ENCODE measurements around the gene JDP2. TPM values are rescaled to one million over a fixed set of nuclear protein-coding genes. Genes with fewer than 3 reads are reported as not detected.

The JDP2 gene
- total RNA-seq, 1 experiment from 2014 or later = 5.9 TPM

DNA sequence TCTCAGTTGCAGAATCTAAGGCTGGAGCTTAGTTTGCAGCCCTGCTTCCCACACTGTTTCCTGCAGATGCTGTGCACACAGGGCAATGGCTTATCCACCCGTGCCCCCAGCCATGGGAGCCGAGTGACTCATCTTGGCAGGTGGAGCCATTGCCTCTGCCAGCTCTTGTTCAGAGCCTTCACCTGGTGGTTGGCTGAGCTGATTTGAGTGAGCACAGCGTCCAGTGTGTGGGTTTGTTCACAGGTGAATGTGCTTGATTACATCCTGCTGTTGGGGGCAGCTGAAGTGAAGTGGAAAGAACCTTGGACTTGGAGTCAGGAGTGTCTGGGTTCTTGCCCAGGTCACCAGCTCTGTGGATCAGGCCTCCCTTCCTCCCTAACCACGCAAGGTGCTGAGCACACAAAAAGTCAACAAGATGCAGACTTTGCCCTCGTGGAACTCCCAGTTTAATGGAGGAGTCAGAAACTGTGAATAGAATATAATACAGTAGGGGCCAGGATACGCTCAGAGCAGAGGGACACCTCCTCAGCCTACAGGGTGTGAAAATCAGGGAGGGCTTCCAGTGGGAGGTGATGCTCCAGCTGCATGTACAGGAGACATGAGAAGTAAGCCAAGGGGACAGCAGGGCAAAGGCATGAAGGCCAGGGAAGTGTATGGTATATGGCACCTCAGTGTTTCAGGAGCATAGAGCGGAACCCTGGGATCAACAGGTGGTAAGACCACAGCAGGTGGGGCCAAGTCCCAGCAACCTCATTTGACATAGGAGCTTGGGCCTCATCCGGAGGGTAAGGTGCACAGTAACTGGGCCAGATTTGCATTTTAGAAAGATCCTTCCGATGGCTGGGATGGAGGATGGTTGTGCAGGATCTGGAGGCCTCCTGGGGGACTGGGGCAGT is 22.8 kb downstream of the JDP2 start:
- ChIA-PET CTCF (no interaction called here), POLR2A (ENCODE audit: low non-redundant PET) (no interaction called here)
- intact Hi-C loops (cut with micrococcal nuclease; ENCODE audit: unreplicated experiment) = no loop called here
- no peaks in the 10 kb centered on the region for H3K27me3 ChIP-seq (replicated peaks; ENCODE audit: insufficient read depth, low read depth, low read length, poor library complexity)
- BruUV-seq (replicated peaks) = no TSS peak
- H3K4me1 ChIP-seq (ENCODE audit: insufficient read depth, low read length, poor library complexity, severe bottlenecking) = peaks cover 8% of the 10 kb centered on the region
- no peak overlapping the region for H3K4me3 ChIP-seq (ENCODE audit: low read depth, low read length, poor library complexity, severe bottlenecking)
- H3K36me3 ChIP-seq (ENCODE audit: insufficient read depth, low read length, poor library complexity, severe bottlenecking) = no peaks in the 10 kb centered on the region
- DNase-seq (ENCODE audit: low spot score) = no peak
- no peak for TF ChIP-seq EZH2 (IDR thresholded peaks at IDR 0.05; ENCODE audit: borderline replicate concordance, low read depth, low read length, poor library complexity, severe bottlenecking)
- TF ChIP-seq, protein P1, sequence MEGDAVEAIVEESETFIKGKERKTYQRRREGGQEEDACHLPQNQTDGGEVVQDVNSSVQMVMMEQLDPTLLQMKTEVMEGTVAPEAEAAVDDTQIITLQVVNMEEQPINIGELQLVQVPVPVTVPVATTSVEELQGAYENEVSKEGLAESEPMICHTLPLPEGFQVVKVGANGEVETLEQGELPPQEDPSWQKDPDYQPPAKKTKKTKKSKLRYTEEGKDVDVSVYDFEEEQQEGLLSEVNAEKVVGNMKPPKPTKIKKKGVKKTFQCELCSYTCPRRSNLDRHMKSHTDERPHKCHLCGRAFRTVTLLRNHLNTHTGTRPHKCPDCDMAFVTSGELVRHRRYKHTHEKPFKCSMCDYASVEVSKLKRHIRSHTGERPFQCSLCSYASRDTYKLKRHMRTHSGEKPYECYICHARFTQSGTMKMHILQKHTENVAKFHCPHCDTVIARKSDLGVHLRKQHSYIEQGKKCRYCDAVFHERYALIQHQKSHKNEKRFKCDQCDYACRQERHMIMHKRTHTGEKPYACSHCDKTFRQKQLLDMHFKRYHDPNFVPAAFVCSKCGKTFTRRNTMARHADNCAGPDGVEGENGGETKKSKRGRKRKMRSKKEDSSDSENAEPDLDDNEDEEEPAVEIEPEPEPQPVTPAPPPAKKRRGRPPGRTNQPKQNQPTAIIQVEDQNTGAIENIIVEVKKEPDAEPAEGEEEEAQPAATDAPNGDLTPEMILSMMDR (conservative IDR thresholded peaks at IDR 0.05; ENCODE audit: low read depth, low read length) = no peak
- H3K9me3 ChIP-seq (ENCODE audit: low read depth, low read length, poor library complexity, severe bottlenecking) = no peaks in the 10 kb centered on the region
- H3K27ac ChIP-seq (ENCODE audit: low read depth, low read length, poor library complexity, severe bottlenecking) = no peak overlapping the region

DNA sequence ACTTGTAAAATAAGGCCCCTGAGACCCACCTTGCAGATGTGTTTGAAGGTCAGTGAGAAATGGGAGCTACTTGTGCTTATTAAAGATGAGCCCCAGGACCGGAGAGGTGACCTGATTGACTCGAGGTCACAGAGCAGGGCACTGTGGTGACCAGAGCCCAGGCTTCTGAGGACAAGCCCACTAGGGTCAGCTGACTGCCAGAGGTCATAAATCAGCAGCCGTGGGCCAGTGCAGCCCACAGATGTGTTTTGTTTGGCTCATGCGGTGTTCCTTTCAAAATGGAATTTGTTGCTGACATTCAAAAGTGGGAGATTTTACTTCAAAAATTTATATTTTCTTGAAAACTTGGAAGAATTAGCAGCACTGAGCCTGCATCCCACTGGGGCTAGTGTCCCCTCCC is 24.5 kb downstream of the JDP2 start:
- ChIA-PET CTCF (no interaction called here), POLR2A (ENCODE audit: low non-redundant PET) (interaction anchor here (0.6 kb wide), 1 partner anchor 167 kb away, joined by 4 read pairs; no protein-coding TSS in a partner anchor)
- no TSS peak for BruUV-seq (replicated peaks)
- H3K4me1 ChIP-seq (ENCODE audit: insufficient read depth, low read length, poor library complexity, severe bottlenecking) = peaks cover 8% of the 10 kb centered on the region
- no peaks in the 10 kb centered on the region for H3K36me3 ChIP-seq (ENCODE audit: insufficient read depth, low read length, poor library complexity, severe bottlenecking)
- DNase-seq (ENCODE audit: low spot score) = no peak
- intact Hi-C loops (cut with micrococcal nuclease; ENCODE audit: unreplicated experiment) = no loop called here
- H3K27ac ChIP-seq (ENCODE audit: low read depth, low read length, poor library complexity, severe bottlenecking) = peak overlapping the region; percentile 45
- H3K4me3 ChIP-seq (ENCODE audit: low read depth, low read length, poor library complexity, severe bottlenecking) = no peak overlapping the region
- no peak for TF ChIP-seq EZH2 (IDR thresholded peaks at IDR 0.05; ENCODE audit: borderline replicate concordance, low read depth, low read length, poor library complexity, severe bottlenecking)
- TF ChIP-seq, protein P1 (conservative IDR thresholded peaks at IDR 0.05; ENCODE audit: low read depth, low read length) = no peak
- H3K9me3 ChIP-seq (ENCODE audit: low read depth, low read length, poor library complexity, severe bottlenecking) = no peaks in the 10 kb centered on the region
- no peaks in the 10 kb centered on the region for H3K27me3 ChIP-seq (replicated peaks; ENCODE audit: insufficient read depth, low read depth, low read length, poor library complexity)

DNA sequence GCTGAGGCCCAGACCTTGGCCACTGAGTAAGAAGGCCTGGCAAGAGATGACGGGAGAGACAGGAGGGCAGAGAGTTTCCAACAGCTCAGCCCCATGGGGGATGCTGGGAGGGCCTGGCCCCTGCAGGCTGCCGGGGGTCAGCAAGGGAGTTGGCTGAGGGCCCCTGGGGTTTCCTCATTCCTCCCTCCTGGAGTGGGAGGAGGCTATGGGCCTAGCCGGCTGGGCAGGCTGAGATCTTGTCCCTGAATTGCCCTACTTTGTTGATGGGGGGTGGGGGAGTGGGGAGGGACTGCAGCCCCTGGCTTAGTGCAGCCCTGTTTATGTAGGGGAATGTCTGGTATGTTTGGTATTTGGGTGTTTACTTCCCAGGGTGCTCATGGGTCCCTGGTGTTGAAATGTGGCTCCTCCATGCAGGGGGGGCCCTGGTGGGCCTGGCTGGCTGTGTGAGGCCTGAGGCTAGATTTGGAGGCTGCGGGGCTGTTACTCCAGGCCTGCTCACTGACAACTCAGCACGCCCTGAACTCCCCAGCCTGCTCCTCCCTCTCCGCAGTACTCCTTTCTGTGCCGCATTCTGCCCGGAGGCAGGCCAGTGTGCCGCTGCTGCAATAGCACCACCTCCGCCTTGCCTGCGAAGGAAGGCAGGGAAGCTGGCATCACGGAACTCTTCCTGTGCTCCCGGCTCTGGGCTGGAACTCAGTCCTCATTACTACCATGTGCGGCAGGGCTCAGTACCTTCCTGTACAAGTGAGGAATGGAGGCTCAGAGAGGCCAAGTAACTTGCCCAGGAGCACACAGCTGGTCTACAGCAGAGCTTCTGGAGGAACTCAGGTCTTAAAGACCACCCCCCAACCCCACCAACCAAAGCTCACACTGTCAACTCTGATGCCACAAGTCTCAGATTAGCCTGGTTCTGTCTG is 25.3 kb downstream of the JDP2 start:
- Histone ChIP-seq H3K27me3 (replicated peaks; ENCODE audit: insufficient read depth, low read depth, low read length, poor library complexity) (no peaks in the 10 kb centered on the region), H3K36me3 (ENCODE audit: insufficient read depth, low read length, poor library complexity, severe bottlenecking) (no peaks in the 10 kb centered on the region), H3K9me3 (ENCODE audit: low read depth, low read length, poor library complexity, severe bottlenecking) (no peaks in the 10 kb centered on the region), H3K27ac (ENCODE audit: low read depth, low read length, poor library complexity, severe bottlenecking) (peak overlapping the region; percentile 45), H3K4me1 (ENCODE audit: insufficient read depth, low read length, poor library complexity, severe bottlenecking) (peaks cover 8% of the 10 kb centered on the region), H3K4me3 (ENCODE audit: low read depth, low read length, poor library complexity, severe bottlenecking) (no peak overlapping the region)
- ChIA-PET CTCF (interaction anchor here (0.9 kb wide), 1 partner anchor 144 kb away, joined by 5 read pairs; no protein-coding TSS in a partner anchor), POLR2A (ENCODE audit: low non-redundant PET) (no interaction called here)
- DNase-seq (ENCODE audit: low spot score) = peak; percentile 48
- intact Hi-C loops (cut with micrococcal nuclease; ENCODE audit: unreplicated experiment) = no loop called here
- TF ChIP-seq EZH2 (IDR thresholded peaks at IDR 0.05; ENCODE audit: borderline replicate concordance, low read depth, low read length, poor library complexity, severe bottlenecking) = no peak
- TF ChIP-seq, protein P1 (conservative IDR thresholded peaks at IDR 0.05; ENCODE audit: low read depth, low read length) = no peak
- BruUV-seq (replicated peaks) = no TSS peak
